Measurements from ENCODE around the gene FCGBP.

FCGBP gene

GRCh38 chr19:39924952-39925351 is 9.5 kb downstream of the FCGBP start:
- no peak for TF ChIP-seq CTCF (IDR thresholded peaks at IDR 0.05; ENCODE audit: low read depth, low read length, missing control alignments)
- no peak for DNase-seq (ENCODE audit: low read depth)
- no peak overlapping the region for H3K4me3 ChIP-seq (ENCODE audit: low read depth, low read length)
- in situ Hi-C loops (cut with HindIII; ENCODE audit: low sequenced_read_pairs), result no loop called here

GRCh38 chr19:39924389-39924788 is 10.0 kb downstream of the FCGBP start:
- no peak overlapping the region for H3K4me3 ChIP-seq (ENCODE audit: low read depth, low read length)
- no peak for DNase-seq (ENCODE audit: low read depth)
- in situ Hi-C loops (cut with HindIII; ENCODE audit: low sequenced_read_pairs), result no loop called here
- no peak for TF ChIP-seq CTCF (IDR thresholded peaks at IDR 0.05; ENCODE audit: low read depth, low read length, missing control alignments)

DNA sequence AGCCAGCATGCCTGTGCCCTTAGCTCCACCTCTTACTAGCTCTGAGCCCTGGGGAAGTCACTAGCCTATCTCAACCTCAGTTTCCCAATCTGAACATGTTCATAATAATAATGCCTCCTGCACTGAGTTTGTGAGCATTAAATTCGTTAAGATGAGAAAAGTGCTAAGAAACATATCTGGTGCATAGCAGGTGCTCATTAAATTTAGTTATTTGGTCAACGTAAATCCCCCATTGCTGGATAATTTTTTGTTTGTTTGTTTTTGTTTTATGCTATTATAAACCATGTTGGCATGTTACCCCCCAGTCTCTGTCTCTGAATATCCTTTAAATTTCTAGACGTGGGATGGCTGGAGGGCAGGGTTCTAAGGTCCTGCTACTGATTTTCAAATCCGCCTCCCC is 10.6 kb downstream of the FCGBP start:
- TF ChIP-seq CTCF (IDR thresholded peaks at IDR 0.05; ENCODE audit: low read depth, low read length, missing control alignments), result no peak
- in situ Hi-C loops (cut with HindIII; ENCODE audit: low sequenced_read_pairs), result no loop called here
- no peak for DNase-seq (ENCODE audit: low read depth)
- no peak overlapping the region for H3K4me3 ChIP-seq (ENCODE audit: low read depth, low read length)

GRCh38 chr19:39919976-39920375 is 14.5 kb downstream of the FCGBP start:
- no peak for TF ChIP-seq CTCF (IDR thresholded peaks at IDR 0.05; ENCODE audit: low read depth, low read length, missing control alignments)
- H3K4me3 ChIP-seq (ENCODE audit: low read depth, low read length), result no peak overlapping the region
- no peak for DNase-seq (ENCODE audit: low read depth)
- in situ Hi-C loops (cut with HindIII; ENCODE audit: low sequenced_read_pairs), result no loop called here

GRCh38 chr19:39918183-39918651 is 16.2 kb downstream of the FCGBP start:
- TF ChIP-seq CTCF (IDR thresholded peaks at IDR 0.05; ENCODE audit: low read depth, low read length, missing control alignments), result no peak
- in situ Hi-C loops (cut with HindIII; ENCODE audit: low sequenced_read_pairs), result no loop called here

DNA sequence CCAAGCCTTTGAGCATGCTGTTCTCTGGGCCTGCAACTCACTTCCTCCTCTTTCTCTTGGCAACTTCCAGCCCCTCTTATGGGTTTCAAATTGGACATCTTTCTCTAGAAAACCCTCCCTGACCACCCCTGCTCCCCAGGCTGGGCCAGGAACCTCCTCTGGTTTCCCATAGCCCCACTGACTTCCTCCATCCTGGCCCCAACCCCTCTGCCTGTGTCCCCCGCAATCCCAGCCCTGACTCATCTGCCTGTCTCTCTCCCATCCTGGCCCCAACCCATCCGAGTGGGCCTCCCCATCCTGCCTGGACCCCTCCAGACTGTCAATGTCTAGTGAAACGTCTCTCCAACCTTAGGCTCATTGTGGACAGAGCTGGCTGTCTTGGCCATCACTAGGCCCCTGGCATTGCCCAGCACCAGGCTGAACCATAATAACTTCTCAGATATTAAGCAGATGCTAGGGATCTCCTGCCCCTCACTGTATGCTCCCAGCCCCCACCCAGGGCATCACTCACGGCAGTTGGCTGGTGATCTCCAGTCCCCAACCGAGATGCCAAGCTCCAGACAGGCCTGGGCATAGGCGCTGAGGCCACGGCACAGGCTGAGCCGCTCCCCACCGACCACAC is 16.8 kb downstream of the FCGBP start:
- H3K4me3 ChIP-seq (ENCODE audit: low read depth, low read length), result no peak overlapping the region
- no peak for TF ChIP-seq CTCF (IDR thresholded peaks at IDR 0.05; ENCODE audit: low read depth, low read length, missing control alignments)
- no peak for DNase-seq (ENCODE audit: low read depth)
- in situ Hi-C loops (cut with HindIII; ENCODE audit: low sequenced_read_pairs), result no loop called here

More at GRCh38 chr19:39918183-39918651, 16.2 kb downstream of the FCGBP start:
- H3K4me3 ChIP-seq (ENCODE audit: low read depth, low read length), result no peak overlapping the region
- no peak for DNase-seq (ENCODE audit: low read depth)
